ENCODE results near the gene THSD4. TPM values are rescaled to one million over a fixed set of nuclear protein-coding genes. Genes with fewer than 3 reads are reported as not detected.

The THSD4 gene
- total RNA-seq, 1 donor from 2014 or later = 66.8 TPM

DNA sequence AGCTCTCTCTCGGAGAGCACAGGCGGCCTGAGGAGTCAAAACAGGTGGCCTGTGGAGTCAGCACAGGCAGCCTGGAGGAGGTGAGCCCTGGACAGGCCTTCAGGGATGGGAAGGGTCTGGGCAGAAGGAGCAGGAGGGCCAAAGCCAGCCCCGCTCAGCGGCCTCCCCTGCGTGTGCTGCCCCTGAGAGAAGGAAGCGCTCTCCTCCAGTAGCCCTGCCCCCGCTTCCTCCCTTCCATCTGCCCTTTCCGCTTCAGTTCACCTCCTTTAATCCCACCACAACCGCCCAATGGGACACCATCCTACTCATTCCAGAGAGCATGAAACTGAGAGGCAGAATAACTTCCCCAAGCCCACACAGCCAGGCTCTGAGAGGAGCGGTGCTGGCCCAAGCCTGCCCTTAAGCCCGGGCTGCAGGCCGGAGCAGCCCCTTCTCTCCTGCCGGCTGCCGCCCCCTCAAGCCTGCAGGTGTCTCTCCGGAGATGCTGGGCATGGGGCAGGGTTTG lies 691.9 kb downstream of the THSD4 start:
- intact Hi-C loops (cut with DNase I) = loop anchor here (10.0 kb wide), 2 partner anchors 72 to 362 kb away; no protein-coding TSS in a partner anchor
- H3K4me1 ChIP-seq = no peaks in the 10 kb centered on the region
- no peak overlapping the region for H3K4me3 ChIP-seq
- TF ChIP-seq POLR2A (IDR thresholded peaks at IDR 0.05) = no peak
- no peak for TF ChIP-seq POLR2AphosphoS5 (IDR thresholded peaks at IDR 0.05; ENCODE audit: insufficient read depth in 1 of 2, low read depth in 1 of 2)
- TF ChIP-seq, protein P1, sequence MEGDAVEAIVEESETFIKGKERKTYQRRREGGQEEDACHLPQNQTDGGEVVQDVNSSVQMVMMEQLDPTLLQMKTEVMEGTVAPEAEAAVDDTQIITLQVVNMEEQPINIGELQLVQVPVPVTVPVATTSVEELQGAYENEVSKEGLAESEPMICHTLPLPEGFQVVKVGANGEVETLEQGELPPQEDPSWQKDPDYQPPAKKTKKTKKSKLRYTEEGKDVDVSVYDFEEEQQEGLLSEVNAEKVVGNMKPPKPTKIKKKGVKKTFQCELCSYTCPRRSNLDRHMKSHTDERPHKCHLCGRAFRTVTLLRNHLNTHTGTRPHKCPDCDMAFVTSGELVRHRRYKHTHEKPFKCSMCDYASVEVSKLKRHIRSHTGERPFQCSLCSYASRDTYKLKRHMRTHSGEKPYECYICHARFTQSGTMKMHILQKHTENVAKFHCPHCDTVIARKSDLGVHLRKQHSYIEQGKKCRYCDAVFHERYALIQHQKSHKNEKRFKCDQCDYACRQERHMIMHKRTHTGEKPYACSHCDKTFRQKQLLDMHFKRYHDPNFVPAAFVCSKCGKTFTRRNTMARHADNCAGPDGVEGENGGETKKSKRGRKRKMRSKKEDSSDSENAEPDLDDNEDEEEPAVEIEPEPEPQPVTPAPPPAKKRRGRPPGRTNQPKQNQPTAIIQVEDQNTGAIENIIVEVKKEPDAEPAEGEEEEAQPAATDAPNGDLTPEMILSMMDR (IDR thresholded peaks at IDR 0.05) = no peak
- no peaks in the 10 kb centered on the region for H3K9me3 ChIP-seq
- H3K36me3 ChIP-seq = no peaks in the 10 kb centered on the region
- DNase-seq (ENCODE audit: extremely low spot score in 2 of 2) = no peak
- H3K27me3 ChIP-seq = no peaks in the 10 kb centered on the region
- no peak overlapping the region for H3K27ac ChIP-seq

DNA sequence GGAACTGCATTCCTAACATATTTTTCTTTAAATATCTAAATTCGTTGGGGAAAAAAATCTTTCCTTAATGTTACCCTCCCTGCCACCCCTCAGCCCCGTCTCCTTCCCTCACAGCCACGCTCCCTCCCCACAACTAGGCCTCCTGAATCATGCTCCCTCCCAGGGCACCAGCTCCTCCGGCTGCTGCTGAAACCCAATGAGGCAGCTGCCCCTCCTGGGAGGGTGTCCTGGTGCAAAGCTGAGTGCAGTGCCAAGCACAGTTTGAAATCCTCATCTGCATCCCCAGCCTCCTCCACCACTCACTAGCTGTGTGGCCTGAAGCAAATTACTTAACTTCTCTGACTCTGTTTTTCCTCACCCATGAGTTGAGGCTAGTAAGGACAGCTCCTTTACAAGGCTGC lies 692.4 kb downstream of the THSD4 start:
- TF ChIP-seq, protein P1 (IDR thresholded peaks at IDR 0.05) = no peak
- TF ChIP-seq POLR2AphosphoS5 (IDR thresholded peaks at IDR 0.05; ENCODE audit: insufficient read depth in 1 of 2, low read depth in 1 of 2) (no peak), POLR2A (IDR thresholded peaks at IDR 0.05) (no peak)
- intact Hi-C loops (cut with DNase I) = loop anchor here (10.0 kb wide), 2 partner anchors 73 to 363 kb away; no protein-coding TSS in a partner anchor
- DNase-seq (ENCODE audit: extremely low spot score in 2 of 2) = no peak
- Histone ChIP-seq H3K27ac (no peak overlapping the region), H3K9me3 (no peaks in the 10 kb centered on the region), H3K36me3 (no peaks in the 10 kb centered on the region), H3K4me1 (no peaks in the 10 kb centered on the region), H3K27me3 (no peaks in the 10 kb centered on the region), H3K4me3 (no peak overlapping the region)

DNA sequence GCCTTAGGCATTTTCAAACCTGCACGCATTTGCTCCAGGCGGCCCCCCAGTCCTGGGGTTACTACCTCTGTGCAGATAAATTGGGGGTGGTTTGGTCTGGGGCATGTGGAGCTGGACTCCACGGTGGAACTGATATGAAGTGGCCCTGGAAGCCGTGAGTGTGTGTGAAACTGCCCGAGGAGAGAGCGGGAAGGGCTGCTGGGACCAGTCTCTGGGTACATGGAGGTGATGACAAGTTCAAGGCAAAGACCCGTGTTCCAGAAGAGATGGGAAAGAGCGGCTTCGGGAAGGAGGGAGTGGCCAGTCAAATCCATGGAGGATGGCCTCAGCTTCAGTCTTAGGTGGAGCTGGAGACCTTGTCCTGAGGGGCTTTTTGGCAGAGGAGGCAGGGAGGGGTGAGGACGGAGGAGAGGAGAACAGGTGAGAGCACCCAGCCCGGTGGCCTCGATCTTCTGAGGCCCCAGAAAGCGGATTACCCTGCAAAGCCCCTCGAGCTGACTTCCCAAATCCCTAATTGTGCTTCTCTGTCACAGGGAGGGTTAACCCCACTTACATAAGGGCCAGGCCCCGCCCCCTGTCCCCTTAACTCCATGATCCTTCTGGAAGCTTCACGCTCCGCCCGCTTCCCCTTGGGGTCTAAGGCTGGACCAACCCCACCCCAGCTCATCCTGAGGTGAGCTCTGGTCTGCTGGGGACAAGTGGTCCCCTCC lies 693.2 kb downstream of the THSD4 start:
- Histone ChIP-seq H3K27me3 (no peaks in the 10 kb centered on the region), H3K9me3 (no peaks in the 10 kb centered on the region), H3K4me3 (no peak overlapping the region), H3K4me1 (no peaks in the 10 kb centered on the region), H3K27ac (no peak overlapping the region), H3K36me3 (no peaks in the 10 kb centered on the region)
- intact Hi-C loops (cut with DNase I) = loop anchor here (10.0 kb wide), 2 partner anchors 74 to 364 kb away; no protein-coding TSS in a partner anchor
- DNase-seq (ENCODE audit: extremely low spot score in 2 of 2) = no peak
- no peak for TF ChIP-seq POLR2AphosphoS5 (IDR thresholded peaks at IDR 0.05; ENCODE audit: insufficient read depth in 1 of 2, low read depth in 1 of 2)
- TF ChIP-seq, protein P1 (IDR thresholded peaks at IDR 0.05) = no peak
- TF ChIP-seq POLR2A (IDR thresholded peaks at IDR 0.05) = no peak

DNA sequence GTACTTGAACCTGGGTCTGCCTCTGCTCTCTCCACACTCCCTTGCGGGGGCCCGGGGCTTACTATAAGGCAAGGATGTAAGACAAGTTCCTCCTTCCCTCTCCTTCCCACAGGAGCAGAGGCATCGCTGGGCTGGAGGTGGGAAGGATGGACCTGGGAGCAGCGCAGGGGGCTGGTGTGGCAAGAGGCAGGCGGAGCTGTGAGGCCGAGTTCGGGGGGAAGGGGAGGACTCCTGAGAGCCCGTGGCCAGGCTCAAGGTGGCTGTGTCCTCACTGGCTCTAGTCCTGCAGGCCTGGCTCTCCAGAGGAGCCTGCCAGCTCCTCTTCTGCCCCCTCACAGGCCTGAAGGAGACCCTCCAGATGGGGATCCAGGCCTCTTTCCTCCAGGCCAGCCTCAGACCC lies 694.1 kb downstream of the THSD4 start:
- no peak for DNase-seq (ENCODE audit: extremely low spot score in 2 of 2)
- Histone ChIP-seq H3K27ac (no peak overlapping the region), H3K27me3 (no peaks in the 10 kb centered on the region), H3K4me1 (no peaks in the 10 kb centered on the region), H3K9me3 (no peaks in the 10 kb centered on the region), H3K4me3 (no peak overlapping the region), H3K36me3 (no peaks in the 10 kb centered on the region)
- TF ChIP-seq POLR2A (IDR thresholded peaks at IDR 0.05) = no peak
- no peak for TF ChIP-seq POLR2AphosphoS5 (IDR thresholded peaks at IDR 0.05; ENCODE audit: insufficient read depth in 1 of 2, low read depth in 1 of 2)
- TF ChIP-seq, protein P1 (IDR thresholded peaks at IDR 0.05) = no peak
- intact Hi-C loops (cut with DNase I) = loop anchor here (10.0 kb wide), 2 partner anchors 75 to 365 kb away; no protein-coding TSS in a partner anchor
